Thoracic aorta (tissue), 2 donors: ENCODE measurements around the gene FUT8. TPM values are rescaled to one million over a fixed set of nuclear protein-coding genes. Genes with fewer than 3 reads are reported as not detected.

ENCODE experiments used
- ATAC-seq: fragments of 150-250 bp; one replicate; pipeline ENCODE4 v1.8.0; 2017; ENCODE audit warnings: low read depth; ENCODE audit not compliant: insufficient number of reproducible peaks, low FRiP score
- DNase-seq: peaks from one replicate; pipeline ENCODE4 v3.0.0-alpha.2; 2020; ENCODE audit warnings: low spot score
- H3K27ac ChIP-seq, 2 donors: fragments of 200-600 bp; sonication (generic); 1 replicate in 1 of 2; 2 replicates in 1 of 2; pipeline ENCODE4 v1.5.1; 2016; ENCODE audit warnings: mild to moderate bottlenecking in 2 of 2, moderate library complexity in 2 of 2
- H3K27me3 ChIP-seq: fragments of 200-600 bp; sonication (generic); replicated peaks from 2 replicates; pipeline ENCODE4 v1.6.0; 2016; ENCODE audit warnings: mild to moderate bottlenecking; ENCODE audit not compliant: insufficient read depth
- H3K36me3 ChIP-seq: fragments of 200-600 bp; sonication (generic); one replicate; pipeline ENCODE4 v1.5.1; 2016
- H3K4me1 ChIP-seq, 2 donors: fragments of 200-600 bp; sonication (generic); 1 replicate in 1 of 2; 2 replicates in 1 of 2; pipeline versions ENCODE4 v1.5.1 to v1.6.0; 2016; ENCODE audit warnings: low read depth in 2 of 2, mild to moderate bottlenecking in 1 of 2; ENCODE audit not compliant: control insufficient read depth in 1 of 2
- H3K4me3 ChIP-seq: fragments of 200-600 bp; sonication (generic); 2 replicates; pipeline ENCODE4 v1.5.1; 2016; ENCODE audit warnings: mild to moderate bottlenecking
- H3K9me3 ChIP-seq: fragments of 200-600 bp; sonication (generic); 2 replicates; pipeline ENCODE4 v1.5.1; 2016
- total RNA-seq, 2 donors: library from RNA; depleted of rRNA; stranded (reverse); fragments of >200 nt; gene quantifications; one replicate each; pipeline versions ENCODE4 v1.1.0 to v1.2.3, GENCODE V29; 2016
- TF ChIP-seq, protein P1 (sequence below): fragments of 200-600 bp; sonication (generic); IDR thresholded peaks from one replicate; pipeline ENCODE4 v1.5.1; 2019; ENCODE audit warnings: antibody characterized with exemption

FUT8 gene
- total RNA-seq, 2 donors from 2014 or later: 22.3 to 23.4 TPM

DNA sequence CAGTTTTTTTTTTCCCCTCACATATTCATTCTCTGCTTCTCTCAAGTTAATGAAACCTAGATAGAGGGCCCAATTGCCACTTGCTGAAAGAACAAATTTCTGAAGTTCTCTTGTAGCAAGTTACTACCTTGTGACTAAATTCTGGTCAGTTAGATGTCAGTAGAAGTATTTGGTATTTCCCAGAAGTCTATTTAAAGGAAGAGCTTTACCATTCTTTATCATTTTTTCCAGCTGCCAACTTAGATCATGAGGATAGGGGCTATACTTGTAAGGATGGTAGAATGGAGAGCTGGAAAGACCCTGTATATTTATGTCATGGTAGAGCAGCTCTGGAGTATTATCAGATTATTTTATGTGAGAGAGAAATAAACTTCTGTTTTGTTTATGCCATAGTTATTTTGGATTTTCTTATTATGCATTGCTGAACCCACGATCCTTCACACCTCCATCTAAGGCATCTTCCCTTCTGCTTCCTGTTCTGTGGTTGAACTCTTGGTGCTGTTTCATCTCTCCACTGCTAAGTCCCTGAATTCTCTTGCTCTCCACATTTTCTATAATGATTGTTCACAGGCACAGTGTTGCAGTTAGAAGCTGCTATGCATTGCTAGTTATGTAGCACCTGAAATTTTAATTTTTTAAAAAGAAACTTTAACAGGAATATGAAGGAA lies 25.9 kb downstream of the FUT8 start:
- H3K4me3 ChIP-seq: no peak overlapping the region
- H3K27ac ChIP-seq: no peak overlapping the region
- no peaks in the 10 kb centered on the region for H3K27me3 ChIP-seq
- TF ChIP-seq, protein P1, sequence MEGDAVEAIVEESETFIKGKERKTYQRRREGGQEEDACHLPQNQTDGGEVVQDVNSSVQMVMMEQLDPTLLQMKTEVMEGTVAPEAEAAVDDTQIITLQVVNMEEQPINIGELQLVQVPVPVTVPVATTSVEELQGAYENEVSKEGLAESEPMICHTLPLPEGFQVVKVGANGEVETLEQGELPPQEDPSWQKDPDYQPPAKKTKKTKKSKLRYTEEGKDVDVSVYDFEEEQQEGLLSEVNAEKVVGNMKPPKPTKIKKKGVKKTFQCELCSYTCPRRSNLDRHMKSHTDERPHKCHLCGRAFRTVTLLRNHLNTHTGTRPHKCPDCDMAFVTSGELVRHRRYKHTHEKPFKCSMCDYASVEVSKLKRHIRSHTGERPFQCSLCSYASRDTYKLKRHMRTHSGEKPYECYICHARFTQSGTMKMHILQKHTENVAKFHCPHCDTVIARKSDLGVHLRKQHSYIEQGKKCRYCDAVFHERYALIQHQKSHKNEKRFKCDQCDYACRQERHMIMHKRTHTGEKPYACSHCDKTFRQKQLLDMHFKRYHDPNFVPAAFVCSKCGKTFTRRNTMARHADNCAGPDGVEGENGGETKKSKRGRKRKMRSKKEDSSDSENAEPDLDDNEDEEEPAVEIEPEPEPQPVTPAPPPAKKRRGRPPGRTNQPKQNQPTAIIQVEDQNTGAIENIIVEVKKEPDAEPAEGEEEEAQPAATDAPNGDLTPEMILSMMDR: no peak
- no peak for DNase-seq
- no peaks in the 10 kb centered on the region for H3K36me3 ChIP-seq
- no peak for ATAC-seq
- no peaks in the 10 kb centered on the region for H3K4me1 ChIP-seq
- H3K9me3 ChIP-seq: no peaks in the 10 kb centered on the region

DNA sequence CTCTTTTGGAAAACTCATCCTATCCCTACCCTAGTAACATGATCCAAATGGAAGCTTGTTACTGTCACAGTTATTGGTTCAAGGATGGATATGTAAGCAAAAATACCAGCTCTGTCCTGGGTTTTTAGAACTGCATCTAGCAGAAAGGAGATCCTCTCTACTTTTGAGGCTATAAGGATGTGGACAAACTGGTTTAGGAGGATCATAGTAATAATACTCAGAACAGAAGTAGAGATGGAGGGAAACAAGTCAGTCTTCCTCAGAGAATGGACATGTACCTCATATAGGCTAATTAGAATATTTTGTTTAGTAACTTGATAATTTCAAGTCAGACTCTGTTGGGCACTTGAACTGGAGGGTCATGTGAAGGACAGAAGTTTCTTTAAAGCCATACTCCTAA lies 26.6 kb downstream of the FUT8 start:
- H3K36me3 ChIP-seq: no peaks in the 10 kb centered on the region
- no peaks in the 10 kb centered on the region for H3K27me3 ChIP-seq
- H3K27ac ChIP-seq: no peak overlapping the region
- H3K9me3 ChIP-seq: no peaks in the 10 kb centered on the region
- TF ChIP-seq, protein P1: no peak
- DNase-seq (no peak), ATAC-seq (no peak)
- H3K4me1 ChIP-seq: no peaks in the 10 kb centered on the region
- H3K4me3 ChIP-seq: no peak overlapping the region

DNA sequence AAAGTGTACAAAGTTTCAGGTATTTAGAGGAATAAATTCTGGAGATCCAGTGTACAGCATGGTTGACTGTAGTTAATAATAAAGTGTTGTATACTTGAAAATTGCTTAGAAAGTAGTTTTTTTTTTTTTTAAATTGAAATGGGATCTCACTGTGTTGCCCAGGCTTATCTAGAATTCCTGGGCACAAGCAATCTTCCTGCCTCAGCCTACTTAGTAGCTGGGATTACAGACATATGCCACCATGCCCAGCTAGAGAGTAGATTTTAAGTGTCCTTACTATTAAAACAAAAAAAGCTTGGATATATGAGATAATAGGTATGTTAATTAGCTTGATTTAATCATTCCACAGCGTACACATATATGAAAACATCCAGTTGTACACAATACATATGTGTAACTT lies 27.7 kb downstream of the FUT8 start:
- no peak overlapping the region for H3K27ac ChIP-seq
- no peaks in the 10 kb centered on the region for H3K36me3 ChIP-seq
- H3K4me1 ChIP-seq: no peaks in the 10 kb centered on the region
- no peaks in the 10 kb centered on the region for H3K9me3 ChIP-seq
- TF ChIP-seq, protein P1: no peak
- H3K4me3 ChIP-seq: no peak overlapping the region
- DNase-seq (no peak), ATAC-seq (no peak)
- H3K27me3 ChIP-seq: no peaks in the 10 kb centered on the region

DNA sequence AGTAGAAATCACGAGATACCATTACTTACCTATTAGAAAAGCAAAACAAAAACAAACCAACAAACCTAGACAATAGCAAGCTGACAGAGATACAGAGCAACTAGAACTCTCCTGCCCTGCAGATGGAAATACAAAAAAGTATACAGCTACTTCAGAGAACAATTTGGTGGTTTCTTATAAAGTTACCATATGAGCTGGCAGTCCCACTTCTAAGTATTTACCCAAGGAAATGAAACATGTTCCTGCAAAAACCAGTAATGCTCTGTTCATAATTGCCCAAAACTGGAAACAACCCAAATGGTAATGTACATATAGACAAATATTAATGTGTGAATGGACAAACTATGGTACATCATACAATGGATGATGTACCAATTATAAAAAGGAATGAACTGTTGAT lies 31.7 kb downstream of the FUT8 start:
- Histone ChIP-seq H3K27ac (no peak overlapping the region), H3K4me3 (no peak overlapping the region), H3K27me3 (no peaks in the 10 kb centered on the region), H3K4me1 (no peaks in the 10 kb centered on the region), H3K36me3 (no peaks in the 10 kb centered on the region), H3K9me3 (no peaks in the 10 kb centered on the region)
- DNase-seq (no peak), ATAC-seq (no peak)
- TF ChIP-seq, protein P1: no peak

DNA sequence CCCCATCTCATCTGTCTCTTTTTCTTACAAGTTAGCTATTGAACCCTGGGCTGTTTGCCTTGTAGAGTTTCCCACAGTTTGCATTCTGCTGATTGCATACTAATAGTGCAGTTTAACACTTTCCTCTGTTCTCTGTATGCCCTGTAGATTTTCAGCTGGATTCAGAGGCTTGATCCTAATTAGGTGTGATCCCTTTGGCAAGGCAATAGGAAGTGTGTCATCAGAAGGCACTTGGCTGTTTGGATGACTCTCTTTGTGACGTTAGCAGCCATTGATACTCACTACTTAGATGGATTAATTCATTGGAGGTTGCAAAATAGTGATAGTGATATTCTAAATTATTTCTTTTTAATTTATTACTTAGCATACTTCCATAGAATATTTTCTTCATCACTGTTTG lies 33.6 kb downstream of the FUT8 start:
- no peaks in the 10 kb centered on the region for H3K36me3 ChIP-seq
- no peak for ATAC-seq
- no peak for DNase-seq
- H3K27ac ChIP-seq: no peak overlapping the region
- no peaks in the 10 kb centered on the region for H3K4me1 ChIP-seq
- H3K4me3 ChIP-seq: no peak overlapping the region
- TF ChIP-seq, protein P1: no peak
- no peaks in the 10 kb centered on the region for H3K27me3 ChIP-seq
- no peaks in the 10 kb centered on the region for H3K9me3 ChIP-seq
